Stimulated activated memory B cell treated with anti-CD40 and anti-IgM and Interleukin-4, amounts not matched to agents 10 μg/mL and 1 μg/mL and 100 μg/mL, for 72 hours (primary cell): ENCODE results near the gene C7orf57.
A peak's percentile ranks its signal among the peaks of the same experiment; 100 is the strongest.

Experiments used
- ATAC-seq: fragments of 150-1000 bp; cut with Tn5 transposase; 2 replicates; pipeline ENCODE4 v1.10.0; 2021
- H3K27ac Mint-ChIP-seq: one replicate; pipeline ENCODE4 v1.8.0; 2022; ENCODE audit warnings: mild to moderate bottlenecking, mixed read lengths
- H3K27me3 Mint-ChIP-seq: one replicate; pipeline ENCODE4 v1.8.0; 2022; ENCODE audit warnings: mixed read lengths
- H3K36me3 Mint-ChIP-seq: one replicate; pipeline ENCODE4 v1.8.0; 2022; ENCODE audit warnings: mixed read lengths
- H3K4me1 Mint-ChIP-seq: one replicate; pipeline ENCODE4 v1.8.0; 2022; ENCODE audit warnings: mixed read lengths
- H3K4me3 Mint-ChIP-seq: one replicate; pipeline ENCODE4 v1.8.0; 2022; ENCODE audit warnings: mild to moderate bottlenecking, moderate library complexity, mixed read lengths
- H3K9me3 Mint-ChIP-seq: one replicate; pipeline ENCODE4 v1.8.0; 2022; ENCODE audit warnings: mixed read lengths

Gene C7orf57

GRCh38 chr7:48011951-48012350, 23.4 kb upstream of the C7orf57 start:
- no peak overlapping the region for H3K4me3 Mint-ChIP-seq
- H3K9me3 Mint-ChIP-seq, result no peaks in the 10 kb centered on the region
- H3K27ac Mint-ChIP-seq, result no peak overlapping the region
- ATAC-seq, result no peak
- H3K27me3 Mint-ChIP-seq, result peaks cover 16% of the 10 kb centered on the region
- no peaks in the 10 kb centered on the region for H3K36me3 Mint-ChIP-seq
- H3K4me1 Mint-ChIP-seq, result peaks cover 13% of the 10 kb centered on the region

GRCh38 chr7:48016641-48017040, 18.7 kb upstream of the C7orf57 start:
- ATAC-seq, result no peak
- Mint-ChIP-seq H3K4me3 (no peak overlapping the region), H3K36me3 (peaks cover 9% of the 10 kb centered on the region), H3K27me3 (peaks cover 37% of the 10 kb centered on the region), H3K4me1 (peaks cover 3% of the 10 kb centered on the region), H3K9me3 (peaks cover 9% of the 10 kb centered on the region), H3K27ac (no peak overlapping the region)

- peaks cover 45% of the 10 kb centered on the region for H3K27me3 Mint-ChIP-seq
- H3K36me3 Mint-ChIP-seq, result peaks cover 9% of the 10 kb centered on the region
- no peak overlapping the region for H3K4me3 Mint-ChIP-seq
- peaks cover 12% of the 10 kb centered on the region for H3K9me3 Mint-ChIP-seq
- ATAC-seq, result no peak
- H3K4me1 Mint-ChIP-seq, result no peaks in the 10 kb centered on the region
- no peak overlapping the region for H3K27ac Mint-ChIP-seq
Observed at GRCh38 chr7:48017674-48018073, 17.7 kb upstream of the C7orf57 start.

- H3K9me3 Mint-ChIP-seq, result peaks cover 18% of the 10 kb centered on the region
- H3K27me3 Mint-ChIP-seq, result peaks cover 38% of the 10 kb centered on the region
- no peak overlapping the region for H3K27ac Mint-ChIP-seq
- no peaks in the 10 kb centered on the region for H3K4me1 Mint-ChIP-seq
- ATAC-seq, result no peak
- no peaks in the 10 kb centered on the region for H3K36me3 Mint-ChIP-seq
- no peak overlapping the region for H3K4me3 Mint-ChIP-seq
Observed at GRCh38 chr7:48025624-48026023, 9.7 kb upstream of the C7orf57 start.

- Mint-ChIP-seq H3K4me3 (no peak within 1 kb of the TSS), H3K36me3 (no peaks in the 10 kb centered on the region), H3K9me3 (peaks cover 11% of the 10 kb centered on the region), H3K4me1 (no peaks in the 10 kb centered on the region), H3K27ac (no peak within 1 kb of the TSS), H3K27me3 (peaks cover 54% of the 10 kb centered on the region)
- no peak for ATAC-seq
Observed at GRCh38 chr7:48028938-48029337, 6.4 kb upstream of the C7orf57 start, which contains the start of gene SUN3. Gene SUN3 (minus strand): TSS chr7:48029107. CDS start chr7:48028938, 169 bp downstream.

- H3K27ac Mint-ChIP-seq, result no peak overlapping the region
- H3K36me3 Mint-ChIP-seq, result no peaks in the 10 kb centered on the region
- no peak overlapping the region for H3K4me3 Mint-ChIP-seq
- peaks cover 63% of the 10 kb centered on the region for H3K27me3 Mint-ChIP-seq
- peaks cover 7% of the 10 kb centered on the region for H3K4me1 Mint-ChIP-seq
- peaks cover 2% of the 10 kb centered on the region for H3K9me3 Mint-ChIP-seq
- no peak for ATAC-seq
Observed at GRCh38 chr7:48031111-48031510, 4.2 kb upstream of the C7orf57 start.

- no peak for ATAC-seq
- Mint-ChIP-seq H3K27me3 (peaks cover 69% of the 10 kb centered on the region), H3K4me3 (no peak overlapping the region), H3K36me3 (no peaks in the 10 kb centered on the region), H3K4me1 (peaks cover 10% of the 10 kb centered on the region), H3K9me3 (peaks cover 2% of the 10 kb centered on the region), H3K27ac (no peak overlapping the region)
Observed at GRCh38 chr7:48033922-48034321, 1.4 kb upstream of the C7orf57 start.

- Mint-ChIP-seq H3K36me3 (no peaks in the 10 kb centered on the region), H3K9me3 (peaks cover 2% of the 10 kb centered on the region), H3K27ac (peak overlapping the region; percentile 28), H3K4me1 (peaks cover 10% of the 10 kb centered on the region), H3K27me3 (peaks cover 48% of the 10 kb centered on the region), H3K4me3 (peak overlapping the region; percentile 77)
- no peak for ATAC-seq
Observed at GRCh38 chr7:48035967-48036478, 680 bp downstream of the C7orf57 start.

- H3K4me1 Mint-ChIP-seq, result peaks cover 10% of the 10 kb centered on the region
- H3K27me3 Mint-ChIP-seq, result peaks cover 18% of the 10 kb centered on the region
- no peak overlapping the region for H3K4me3 Mint-ChIP-seq
- H3K36me3 Mint-ChIP-seq, result no peaks in the 10 kb centered on the region
- no peak overlapping the region for H3K27ac Mint-ChIP-seq
- H3K9me3 Mint-ChIP-seq, result no peaks in the 10 kb centered on the region
- no peak for ATAC-seq
Observed at GRCh38 chr7:48038815-48039506, 3.6 kb downstream of the C7orf57 start.

GRCh38 chr7:48040944-48041652, 5.8 kb downstream of the C7orf57 start:
- Mint-ChIP-seq H3K9me3 (no peaks in the 10 kb centered on the region), H3K4me3 (no peak overlapping the region), H3K36me3 (no peaks in the 10 kb centered on the region), H3K4me1 (peaks cover 3% of the 10 kb centered on the region), H3K27me3 (peaks cover 19% of the 10 kb centered on the region), H3K27ac (no peak overlapping the region)
- ATAC-seq, result no peak

GRCh38 chr7:48041653-48041970, 6.3 kb downstream of the C7orf57 start:
- H3K9me3 Mint-ChIP-seq, result no peaks in the 10 kb centered on the region
- ATAC-seq, result no peak

GRCh38 chr7:48042216-48042615, 6.9 kb downstream of the C7orf57 start:
- Mint-ChIP-seq H3K27ac (no peak overlapping the region), H3K36me3 (no peaks in the 10 kb centered on the region), H3K4me1 (no peaks in the 10 kb centered on the region), H3K27me3 (peaks cover 14% of the 10 kb centered on the region), H3K9me3 (no peaks in the 10 kb centered on the region), H3K4me3 (no peak overlapping the region)
- no peak for ATAC-seq

More at GRCh38 chr7:48041653-48041970, 6.3 kb downstream of the C7orf57 start:
- H3K4me3 Mint-ChIP-seq, result no peak overlapping the region
- H3K27me3 Mint-ChIP-seq, result peaks cover 18% of the 10 kb centered on the region
- no peaks in the 10 kb centered on the region for H3K4me1 Mint-ChIP-seq
- H3K36me3 Mint-ChIP-seq, result no peaks in the 10 kb centered on the region
- no peak overlapping the region for H3K27ac Mint-ChIP-seq

GRCh38 chr7:48042636-48043035, 7.3 kb downstream of the C7orf57 start:
- ATAC-seq, result no peak
- H3K4me1 Mint-ChIP-seq, result no peaks in the 10 kb centered on the region
- no peak overlapping the region for H3K4me3 Mint-ChIP-seq
- no peak overlapping the region for H3K27ac Mint-ChIP-seq
- no peaks in the 10 kb centered on the region for H3K9me3 Mint-ChIP-seq
- no peaks in the 10 kb centered on the region for H3K36me3 Mint-ChIP-seq
- H3K27me3 Mint-ChIP-seq, result peaks cover 14% of the 10 kb centered on the region

- Mint-ChIP-seq H3K4me1 (peaks cover 4% of the 10 kb centered on the region), H3K27me3 (peaks cover 28% of the 10 kb centered on the region), H3K27ac (no peak overlapping the region), H3K9me3 (no peaks in the 10 kb centered on the region), H3K4me3 (no peak overlapping the region), H3K36me3 (no peaks in the 10 kb centered on the region)
- no peak for ATAC-seq
Observed at GRCh38 chr7:48045195-48045765, 9.9 kb downstream of the C7orf57 start.

- Mint-ChIP-seq H3K36me3 (no peaks in the 10 kb centered on the region), H3K4me1 (peaks cover 5% of the 10 kb centered on the region), H3K9me3 (no peaks in the 10 kb centered on the region), H3K4me3 (no peak overlapping the region), H3K27me3 (peaks cover 32% of the 10 kb centered on the region), H3K27ac (no peak overlapping the region)
- ATAC-seq, result no peak
Observed at GRCh38 chr7:48046458-48046857, 11.1 kb downstream of the C7orf57 start.

- H3K9me3 Mint-ChIP-seq, result no peaks in the 10 kb centered on the region
- no peaks in the 10 kb centered on the region for H3K36me3 Mint-ChIP-seq
- H3K4me1 Mint-ChIP-seq, result peaks cover 17% of the 10 kb centered on the region
- H3K27me3 Mint-ChIP-seq, result peaks cover 38% of the 10 kb centered on the region
- H3K27ac Mint-ChIP-seq, result no peak overlapping the region
- no peak overlapping the region for H3K4me3 Mint-ChIP-seq
- ATAC-seq, result no peak
Observed at GRCh38 chr7:48048113-48048512, 12.8 kb downstream of the C7orf57 start.
